Amygdala (tissue), 56 donors: ENCODE data around the gene PGAP6.
"Not testable (repeated sequence)": the region's sequence is repeated elsewhere in the genome, so short reads cannot be mapped to it uniquely, and the experiment has no call there.

Experiments used
- DNase-seq, 56 donors: peaks; one replicate each; lab custom pipeline; 2025; lab: John Stamatoyannopoulos, UW

PGAP6 gene

GRCh38 chr16:353404-354290 is 28.1 kb downstream of the PGAP6 start:
- DNase-seq, result no peak

GRCh38 chr16:352547-353403 is 29.0 kb downstream of the PGAP6 start, which contains the start of gene AXIN1:
Gene AXIN1 (minus strand): TSS chr16:352723. CDS start chr16:347025, 5,698 bp downstream.
- DNase-seq, result peak in 55 of 56 donors; percentile 60 to 99 (median 88)

GRCh38 chr16:351804-352520 is 29.8 kb downstream of the PGAP6 start:
- peak in 5 of 56 donors; percentile 11 to 38 (median 13) for DNase-seq

- DNase-seq, result no peak
Measured at GRCh38 chr16:350203-350602, 31.6 kb downstream of the PGAP6 start.

GRCh38 chr16:349211-349610 is 32.6 kb downstream of the PGAP6 start:
- no peak for DNase-seq

- DNase-seq, result not testable (repeated sequence)
Measured at GRCh38 chr16:348495-348894, 33.3 kb downstream of the PGAP6 start.

GRCh38 chr16:347203-347602 is 34.6 kb downstream of the PGAP6 start:
- DNase-seq, result no peak

GRCh38 chr16:346587-346986 is 35.2 kb downstream of the PGAP6 start:
- DNase-seq, result no peak

GRCh38 chr16:345772-346171 is 36.0 kb downstream of the PGAP6 start:
- no peak for DNase-seq

- DNase-seq, result no peak
Measured at GRCh38 chr16:342455-343213, 39.1 kb downstream of the PGAP6 start.

GRCh38 chr16:341974-342336 is 39.8 kb downstream of the PGAP6 start:
- not testable (repeated sequence) for DNase-seq

GRCh38 chr16:341095-341973 is 40.4 kb downstream of the PGAP6 start:
- not testable (repeated sequence) for DNase-seq

GRCh38 chr16:340370-341091 is 41.2 kb downstream of the PGAP6 start:
- no peak for DNase-seq

GRCh38 chr16:339680-340079 is 42.1 kb downstream of the PGAP6 start:
- no peak for DNase-seq

GRCh38 chr16:337975-338575 is 43.7 kb downstream of the PGAP6 start:
- DNase-seq, result no peak

GRCh38 chr16:337437-337836 is 44.3 kb downstream of the PGAP6 start:
- DNase-seq, result no peak

- no peak for DNase-seq
Measured at GRCh38 chr16:336269-336668, 45.5 kb downstream of the PGAP6 start.
